HG03064 (cell line): ENCODE measurements around the gene CBFA2T3.

Experiments used
- ATAC-seq: cut with Tn5 transposase; IDR thresholded peaks from one replicate; pipeline ENCODE4 v1.9.1; 2021; ENCODE audit warnings: low read depth; ENCODE audit not compliant: unreplicated experiment

Gene CBFA2T3

DNA sequence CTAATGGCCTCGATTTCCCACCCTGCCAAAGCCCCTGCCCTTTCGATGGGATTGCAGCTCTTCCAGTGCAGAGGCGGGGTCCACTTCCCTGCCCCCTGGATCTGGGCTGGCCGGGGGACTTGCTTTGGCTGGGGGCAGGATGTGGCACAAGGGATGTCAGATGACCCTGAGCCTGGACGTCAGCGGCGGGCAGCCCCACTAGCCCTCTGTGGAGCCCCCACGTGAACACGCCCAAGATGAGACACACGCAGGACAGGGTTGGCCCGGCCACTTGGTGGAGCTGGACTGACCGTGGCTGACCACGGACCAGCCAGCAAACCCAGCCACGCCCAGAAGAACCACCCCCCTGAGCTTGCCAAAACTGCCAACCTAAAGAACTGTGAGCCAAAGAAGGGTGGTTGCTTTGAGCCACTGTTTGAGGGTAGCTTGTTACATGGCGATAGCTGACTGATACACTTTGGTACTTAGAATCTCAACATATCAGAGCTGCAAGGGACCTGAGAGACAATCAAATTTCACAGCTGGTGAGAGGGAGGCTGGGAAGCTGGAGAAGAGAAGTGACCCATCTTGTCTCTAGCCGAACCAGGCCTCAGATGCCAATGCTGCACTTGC lies 63.9 kb downstream of the CBFA2T3 start:
- ATAC-seq: no peak

DNA sequence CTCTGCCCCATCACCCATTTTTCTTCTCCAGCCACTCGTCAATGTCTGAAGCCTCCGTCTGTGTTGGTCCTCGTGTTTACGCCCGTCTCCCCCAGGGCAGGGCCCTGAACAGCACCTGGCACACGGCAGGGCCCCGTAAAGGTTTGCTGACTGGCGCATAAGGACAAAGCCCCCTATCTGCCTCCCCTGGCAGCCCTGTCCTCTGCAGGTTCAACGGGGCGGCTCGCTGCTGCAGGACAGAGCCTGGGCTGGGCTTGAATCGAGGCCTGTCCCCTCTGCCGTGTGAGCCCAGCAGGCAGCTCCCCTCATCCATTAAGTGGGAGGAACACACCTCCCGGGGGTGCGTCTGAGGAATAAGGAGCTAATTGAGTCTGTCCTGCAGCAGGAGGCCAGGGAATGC lies 64.5 kb downstream of the CBFA2T3 start:
- ATAC-seq: no peak

DNA sequence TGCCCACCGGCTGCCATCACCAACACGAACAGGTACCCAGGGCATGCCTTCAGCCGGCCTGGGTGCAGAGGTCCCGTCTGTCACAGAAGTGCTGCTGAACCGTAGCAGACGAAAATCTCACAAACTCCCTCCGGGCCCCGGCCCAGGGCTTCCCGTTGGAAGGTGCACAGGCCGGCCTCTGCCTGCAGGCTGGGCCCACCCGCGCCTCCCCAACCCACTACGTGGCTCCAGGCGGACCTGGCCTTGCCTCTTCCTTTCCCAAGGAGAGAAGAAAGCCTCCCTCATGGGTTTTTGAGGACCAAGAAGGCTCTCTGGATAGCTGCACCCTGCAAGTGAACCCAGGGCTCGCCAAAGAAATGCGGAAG lies 65.1 kb downstream of the CBFA2T3 start:
- ATAC-seq: no peak

DNA sequence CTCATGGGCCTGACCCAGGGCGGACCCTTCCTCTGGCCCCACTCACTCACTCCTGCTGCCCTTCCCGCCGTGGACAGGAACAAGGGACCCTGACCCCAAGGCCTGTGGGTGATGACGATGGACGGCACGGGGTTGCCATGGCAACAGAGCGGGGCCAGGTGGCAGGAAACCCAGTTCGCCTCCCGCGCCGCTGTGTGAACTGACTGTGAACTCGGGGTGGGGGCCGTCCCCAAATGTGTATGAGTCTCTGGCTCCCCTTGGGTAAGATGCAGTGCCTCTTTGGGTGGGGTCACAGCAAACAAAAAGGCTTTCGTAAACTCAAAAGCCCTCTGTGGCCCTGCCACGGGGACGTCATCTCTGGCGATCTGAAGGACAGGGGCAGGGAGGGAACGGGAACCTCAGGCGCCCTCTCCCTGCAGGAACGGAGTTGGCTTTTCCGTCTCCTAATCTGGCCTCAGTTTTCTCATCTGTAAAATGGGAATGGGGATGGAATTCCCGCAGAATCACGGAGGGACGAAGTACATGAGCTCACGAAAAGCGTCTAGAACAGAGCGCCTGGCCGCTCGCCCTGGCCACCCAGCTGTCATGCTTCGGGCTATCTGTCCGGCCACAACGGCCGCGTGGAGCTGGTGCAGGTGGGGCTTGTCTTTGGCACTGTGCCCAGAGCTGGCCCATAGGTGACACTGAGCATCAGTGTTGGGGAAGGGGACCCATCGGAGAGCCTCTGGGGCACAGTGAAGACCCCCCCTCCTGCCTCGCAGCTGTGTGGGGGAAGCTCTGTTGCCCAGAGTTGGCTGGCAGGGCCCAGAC lies 65.7 kb downstream of the CBFA2T3 start:
- no peak for ATAC-seq

DNA sequence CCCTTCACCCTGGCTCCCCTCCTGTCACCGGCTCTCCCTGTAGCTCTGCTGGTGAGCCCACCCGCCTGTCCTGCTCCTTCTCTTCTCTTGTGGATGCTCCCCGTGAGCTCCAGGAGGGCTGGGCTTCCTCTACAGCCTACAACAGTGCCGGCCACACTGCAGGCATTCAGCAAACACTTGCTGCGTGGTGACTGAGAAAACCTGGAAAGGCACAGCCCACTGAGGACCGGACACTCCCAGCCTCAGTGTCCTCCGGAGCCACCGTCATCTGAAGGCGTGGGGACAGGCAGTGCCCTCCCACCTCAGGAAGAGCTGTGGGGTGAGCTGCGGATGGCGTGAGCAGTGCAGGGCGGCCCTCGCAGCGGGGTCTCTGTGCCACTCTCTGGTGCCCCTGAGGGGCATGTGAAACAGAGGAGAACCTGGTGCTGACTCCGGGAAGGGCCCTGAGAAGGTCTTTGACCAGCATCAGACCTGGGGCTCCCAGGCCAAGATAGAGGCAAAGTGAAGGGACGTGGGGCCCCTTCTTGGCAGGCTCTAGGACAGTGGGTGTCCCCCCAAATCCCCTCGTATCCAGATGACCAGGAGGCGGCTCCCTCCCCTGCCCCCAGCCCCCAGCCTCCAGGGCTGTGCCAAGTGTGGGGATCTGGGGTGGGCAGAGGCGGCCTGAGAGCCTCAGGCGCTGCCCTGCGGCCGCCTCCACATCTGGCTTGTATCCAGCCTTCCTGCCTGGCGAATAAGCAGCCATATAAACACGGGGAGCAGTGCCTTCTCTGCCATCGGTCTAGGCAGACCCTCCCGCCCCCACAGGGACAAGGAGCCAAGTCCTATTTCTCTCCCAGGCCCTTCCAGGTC lies 66.5 kb downstream of the CBFA2T3 start:
- no peak for ATAC-seq

DNA sequence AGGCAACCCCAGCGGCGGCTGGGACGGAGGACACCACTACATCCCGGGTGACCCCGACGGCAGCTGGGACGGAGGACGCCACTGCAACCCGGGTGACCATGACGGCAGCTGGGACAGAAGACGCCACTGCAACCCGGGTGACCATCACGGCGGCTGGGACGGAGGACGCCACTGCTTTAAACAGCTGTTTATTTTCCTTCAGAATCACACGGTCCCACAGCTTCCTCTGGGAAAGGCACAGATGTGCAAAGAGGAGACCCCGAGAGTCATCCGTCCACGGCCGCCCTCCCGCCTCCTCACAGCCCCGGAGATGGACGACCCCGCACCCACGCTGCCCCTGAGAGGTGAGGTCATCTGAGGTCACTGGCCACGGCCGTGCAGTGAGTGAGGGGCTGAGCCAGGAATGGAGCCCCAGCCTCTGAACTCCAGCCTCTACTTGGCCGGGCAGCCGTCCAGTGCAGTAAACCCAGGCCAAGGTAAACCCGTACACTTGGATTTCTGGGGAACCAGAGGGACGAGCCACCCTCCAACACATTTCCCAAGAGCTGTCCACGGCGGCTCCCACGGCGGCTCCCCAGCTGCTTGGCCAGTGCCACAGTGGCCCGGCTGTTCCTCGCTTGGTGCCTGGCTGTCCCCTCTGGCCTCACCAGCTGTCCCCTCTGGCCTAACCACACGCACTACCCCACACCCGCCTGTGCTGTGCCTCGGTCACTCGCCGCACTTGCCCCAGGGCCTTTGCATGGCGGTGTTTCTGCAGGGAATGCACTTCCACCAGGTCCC lies 67.4 kb downstream of the CBFA2T3 start:
- no peak for ATAC-seq

DNA sequence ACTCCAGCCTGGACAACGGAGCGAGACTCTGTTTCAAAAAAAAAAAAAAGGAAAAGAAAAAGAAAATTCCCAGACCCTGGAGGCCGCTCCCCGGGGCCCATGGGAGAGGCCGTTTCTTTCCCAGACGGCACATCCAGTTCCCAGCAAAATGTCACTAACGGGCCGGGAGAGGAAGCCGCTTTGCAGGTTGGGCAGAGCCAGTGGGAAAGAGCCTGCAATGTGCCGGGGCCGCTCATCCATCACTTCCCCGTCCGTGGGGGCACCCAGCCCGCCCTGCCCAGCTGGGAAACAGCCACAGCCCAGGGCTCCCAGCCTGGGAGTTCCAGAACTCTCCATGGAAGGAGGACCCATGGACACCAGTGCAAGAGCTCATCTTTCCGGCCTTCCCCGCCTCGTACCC lies 68.7 kb downstream of the CBFA2T3 start:
- ATAC-seq: no peak

DNA sequence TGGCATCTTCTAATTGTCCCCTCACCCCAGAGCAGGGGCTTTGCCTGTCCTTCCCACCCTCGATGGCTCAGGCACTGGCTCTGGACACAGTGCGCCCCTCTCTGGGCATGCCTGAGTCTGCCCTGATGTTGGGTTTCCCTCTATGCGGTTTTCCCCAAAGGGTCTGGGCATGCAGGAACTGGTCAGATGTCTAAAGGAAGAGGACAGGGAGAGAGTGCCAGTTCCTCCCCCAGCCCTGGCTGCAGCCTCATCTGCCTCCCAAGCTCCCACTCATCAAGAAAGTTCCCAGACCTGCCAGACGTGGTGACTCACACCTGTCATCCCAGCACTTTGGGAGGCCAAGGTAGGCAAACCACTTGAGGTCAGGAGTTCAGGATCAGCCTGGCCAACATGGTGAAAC lies 69.2 kb downstream of the CBFA2T3 start:
- ATAC-seq: no peak

DNA sequence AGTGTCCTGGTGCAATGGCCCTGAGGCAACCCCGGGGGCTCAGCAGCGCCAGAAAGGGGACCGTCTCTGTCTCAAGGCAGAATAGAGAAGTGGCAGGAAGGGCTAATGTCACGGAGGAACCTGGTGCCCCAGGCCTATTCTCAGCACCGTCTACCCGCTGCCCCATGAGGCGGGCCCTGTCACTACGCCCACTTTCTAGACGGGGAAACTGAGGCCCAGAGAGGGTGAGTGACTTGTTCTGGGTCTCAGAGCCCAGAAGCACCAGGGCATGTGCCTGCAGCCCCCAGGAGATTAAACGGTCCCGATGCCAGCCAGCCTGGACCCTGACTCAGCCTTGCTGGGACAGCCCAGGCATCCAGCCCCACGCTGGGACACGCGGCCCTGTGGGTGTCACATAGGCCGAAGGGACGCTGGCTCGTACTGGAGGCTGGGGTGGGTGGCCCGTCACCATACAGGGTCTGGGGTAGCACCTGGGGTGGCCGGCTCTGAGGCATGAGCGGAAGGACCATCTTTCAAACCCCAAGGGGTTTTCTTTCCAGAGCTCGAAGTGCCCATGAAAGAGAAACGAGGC lies 70.4 kb downstream of the CBFA2T3 start:
- no peak for ATAC-seq

DNA sequence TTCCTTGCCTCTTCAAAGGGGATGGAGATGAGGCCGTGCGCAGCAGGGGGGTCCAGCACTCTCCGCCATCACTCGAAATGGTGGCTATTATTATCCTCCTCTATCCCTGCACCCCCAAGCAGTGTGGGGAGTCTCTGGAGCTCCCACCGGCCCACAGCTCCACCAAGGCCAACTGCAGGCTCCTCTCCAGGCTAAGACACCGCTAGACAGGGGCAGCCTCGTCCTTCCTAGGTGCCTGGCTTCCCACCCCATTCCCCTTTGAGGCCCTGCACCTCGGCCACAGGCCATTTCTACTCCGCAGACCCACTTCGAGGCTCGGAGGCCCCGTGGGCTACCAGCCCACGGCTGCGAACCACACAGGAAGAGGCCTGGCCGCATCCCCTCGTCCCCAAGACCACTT lies 71.0 kb downstream of the CBFA2T3 start:
- ATAC-seq: no peak

DNA sequence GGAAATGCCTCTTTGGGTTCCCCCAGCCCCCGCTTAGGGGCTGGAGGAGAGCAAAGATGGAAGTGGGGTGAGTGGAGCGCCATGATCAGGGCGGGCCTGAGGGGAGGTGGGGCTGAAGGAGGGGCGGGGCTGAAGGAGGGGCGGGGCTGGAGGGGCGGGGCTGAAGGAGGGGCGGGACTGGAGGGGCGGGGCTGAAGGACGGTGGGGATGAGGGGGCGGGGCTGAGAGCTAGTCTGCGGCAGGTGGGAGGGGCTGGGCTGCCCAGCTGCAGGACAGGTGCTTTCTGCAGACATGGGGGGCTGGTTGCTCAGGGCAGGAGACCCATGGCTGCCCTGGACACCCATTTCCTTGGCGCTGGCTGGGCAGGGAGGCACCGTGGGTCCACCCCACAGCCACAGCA lies 71.4 kb downstream of the CBFA2T3 start:
- ATAC-seq: no peak

DNA sequence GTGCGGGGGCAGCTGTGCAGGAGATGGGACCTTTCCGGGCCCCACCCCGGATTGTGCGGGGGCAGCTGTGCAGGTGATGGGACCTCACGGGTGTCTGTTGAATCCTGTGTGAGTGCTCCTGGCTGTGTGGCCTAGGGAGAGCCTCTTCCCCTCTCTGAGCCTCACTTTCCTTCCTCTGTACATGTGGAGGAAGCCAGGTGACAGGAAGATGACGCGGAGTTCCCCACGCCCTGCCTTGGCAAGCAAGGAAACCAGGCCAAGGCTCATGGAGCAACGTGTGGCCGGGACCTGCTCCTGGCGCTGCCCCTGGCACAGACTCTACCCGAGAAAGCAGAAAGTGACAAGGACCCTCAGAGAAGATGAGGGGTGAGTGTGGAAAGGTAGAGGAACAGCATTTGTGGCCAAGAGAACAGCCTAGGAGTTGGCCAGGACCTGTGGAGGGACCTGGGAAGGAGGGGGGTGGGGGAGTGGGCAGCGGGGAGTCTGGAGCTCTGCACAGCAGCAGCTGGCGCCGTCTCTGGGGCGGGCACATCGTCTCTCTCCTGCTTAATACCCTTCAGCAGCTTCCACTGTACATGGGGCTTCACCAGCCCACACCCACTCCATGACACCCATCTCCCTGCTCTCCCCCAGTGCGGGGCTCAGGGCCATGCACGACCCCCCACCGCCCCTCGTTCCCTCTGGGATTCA lies 72.2 kb downstream of the CBFA2T3 start:
- no peak for ATAC-seq

DNA sequence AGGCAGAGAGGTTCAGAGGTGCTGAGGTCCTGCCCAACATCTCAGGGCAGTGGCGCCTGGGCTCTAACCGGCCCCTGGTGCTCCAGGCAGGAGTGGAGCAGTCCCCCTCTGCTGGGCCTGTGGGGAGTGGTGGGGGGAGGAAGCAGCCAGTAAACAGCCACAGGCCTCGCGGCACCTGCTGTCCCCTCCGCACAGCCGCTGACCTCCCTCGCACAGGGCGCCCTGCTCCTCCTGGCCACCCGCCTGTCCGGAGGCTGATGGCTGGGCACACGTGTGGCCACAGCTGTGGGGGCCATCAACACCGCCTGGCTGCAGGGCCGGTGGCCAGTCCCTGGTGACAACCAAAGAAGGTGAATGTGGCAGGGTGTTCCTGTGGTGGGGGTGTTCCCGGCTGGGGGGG lies 73.7 kb downstream of the CBFA2T3 start:
- no peak for ATAC-seq

DNA sequence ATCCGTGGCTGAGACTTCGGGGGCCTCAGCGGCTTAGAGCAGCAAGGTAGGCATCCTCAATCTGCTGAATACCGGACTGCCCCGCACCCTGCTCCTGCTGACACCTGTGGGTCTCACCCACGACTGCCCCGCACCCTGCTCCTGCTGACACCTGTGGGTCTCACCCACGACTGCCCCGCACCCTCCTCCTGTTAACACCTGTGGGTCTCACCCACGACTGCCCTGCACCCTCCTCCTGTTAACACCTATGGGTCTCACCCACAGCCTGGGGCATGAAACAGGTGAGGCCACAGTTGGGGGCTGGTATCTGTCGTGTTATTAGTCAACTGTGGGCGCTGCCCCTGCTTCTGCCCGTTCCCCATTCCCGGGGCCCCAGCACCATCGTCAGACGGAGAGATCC lies 74.3 kb downstream of the CBFA2T3 start:
- no peak for ATAC-seq

DNA sequence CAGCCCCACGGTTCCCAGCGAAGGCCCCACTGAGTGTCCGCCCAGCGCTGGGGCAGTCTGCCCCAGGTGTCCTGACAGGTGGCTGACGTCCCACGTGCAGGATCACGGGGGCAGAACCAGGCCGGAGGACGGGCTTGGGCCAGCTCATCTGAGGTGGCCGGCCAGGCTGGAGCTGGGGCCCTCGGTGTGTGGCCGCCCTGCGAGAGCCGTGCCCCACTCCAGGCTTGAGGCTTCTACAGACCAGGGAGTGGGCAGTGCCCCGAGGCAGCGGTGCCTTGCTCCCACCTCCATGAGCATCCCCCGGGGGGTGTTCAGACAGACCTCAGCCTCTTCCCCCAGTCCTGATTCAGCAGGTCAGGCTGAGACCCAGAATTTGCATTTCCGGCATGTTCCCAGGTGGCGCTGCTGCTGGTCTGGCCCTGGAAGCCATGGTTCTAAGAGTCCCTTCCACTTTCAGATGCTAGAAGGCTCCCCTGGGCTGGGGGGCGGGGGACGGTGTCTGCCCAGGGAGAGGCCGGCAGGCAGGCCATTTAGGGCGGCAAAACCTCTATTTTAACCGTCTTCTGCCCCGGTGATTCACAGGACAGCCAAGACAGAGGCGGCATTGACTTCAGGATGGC lies 75.2 kb downstream of the CBFA2T3 start:
- no peak for ATAC-seq

DNA sequence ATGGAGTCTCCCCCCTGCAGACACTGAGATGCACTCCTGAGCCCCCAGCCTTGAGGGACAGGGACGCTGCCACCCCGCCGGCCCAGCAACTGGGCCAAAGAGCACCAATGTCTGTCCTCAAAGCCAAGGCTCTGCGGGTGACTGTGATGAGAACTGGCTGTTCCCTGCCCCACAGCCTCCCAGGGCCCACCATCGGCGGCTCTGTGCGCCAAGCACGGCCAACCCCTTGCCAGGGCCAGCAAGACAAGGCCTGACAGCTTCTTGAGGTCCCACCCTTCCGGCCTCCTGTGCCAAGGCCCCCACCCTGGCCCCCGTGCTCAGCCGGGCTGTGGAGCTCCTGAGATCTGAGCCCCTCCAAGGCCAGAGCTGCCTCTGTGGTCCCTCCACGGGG lies 76.3 kb downstream of the CBFA2T3 start:
- ATAC-seq: no peak

DNA sequence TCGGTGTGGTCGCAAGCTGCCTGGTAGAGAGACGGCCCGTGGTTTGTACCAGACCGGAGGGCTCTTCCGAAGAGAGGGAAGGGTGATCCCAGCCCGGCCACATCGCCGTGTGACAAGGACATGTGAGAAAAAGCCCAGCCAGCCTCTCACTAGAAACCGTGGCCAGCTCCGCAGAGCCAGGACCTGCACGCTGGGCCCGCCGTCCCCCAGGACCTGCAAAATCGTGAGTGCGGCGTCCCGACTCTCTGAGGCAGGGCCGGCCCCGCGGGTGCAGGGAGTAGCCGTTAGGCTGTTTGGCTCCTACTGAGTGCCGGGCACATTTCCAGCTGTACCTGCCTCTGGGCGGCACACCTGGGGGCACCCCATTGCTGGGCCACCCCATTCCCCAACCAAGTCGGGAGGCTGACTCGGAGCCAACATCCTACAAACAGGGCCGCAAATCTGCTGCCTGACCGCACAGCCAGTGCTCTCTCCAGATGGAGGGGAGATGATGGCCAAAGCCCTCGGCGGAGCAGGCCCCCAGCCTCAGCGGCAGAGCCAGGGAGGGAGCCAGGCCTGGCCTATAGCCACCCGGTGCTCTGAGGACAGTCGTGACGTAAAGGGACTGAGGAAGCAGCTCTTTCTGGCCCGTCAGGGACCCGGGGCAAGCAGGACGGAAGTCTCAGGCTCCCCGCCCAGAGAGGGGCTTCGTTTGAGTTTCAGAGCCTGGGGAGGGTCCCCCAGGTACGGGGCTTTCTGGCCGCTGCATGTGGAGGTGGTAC lies 76.9 kb downstream of the CBFA2T3 start:
- no peak for ATAC-seq

DNA sequence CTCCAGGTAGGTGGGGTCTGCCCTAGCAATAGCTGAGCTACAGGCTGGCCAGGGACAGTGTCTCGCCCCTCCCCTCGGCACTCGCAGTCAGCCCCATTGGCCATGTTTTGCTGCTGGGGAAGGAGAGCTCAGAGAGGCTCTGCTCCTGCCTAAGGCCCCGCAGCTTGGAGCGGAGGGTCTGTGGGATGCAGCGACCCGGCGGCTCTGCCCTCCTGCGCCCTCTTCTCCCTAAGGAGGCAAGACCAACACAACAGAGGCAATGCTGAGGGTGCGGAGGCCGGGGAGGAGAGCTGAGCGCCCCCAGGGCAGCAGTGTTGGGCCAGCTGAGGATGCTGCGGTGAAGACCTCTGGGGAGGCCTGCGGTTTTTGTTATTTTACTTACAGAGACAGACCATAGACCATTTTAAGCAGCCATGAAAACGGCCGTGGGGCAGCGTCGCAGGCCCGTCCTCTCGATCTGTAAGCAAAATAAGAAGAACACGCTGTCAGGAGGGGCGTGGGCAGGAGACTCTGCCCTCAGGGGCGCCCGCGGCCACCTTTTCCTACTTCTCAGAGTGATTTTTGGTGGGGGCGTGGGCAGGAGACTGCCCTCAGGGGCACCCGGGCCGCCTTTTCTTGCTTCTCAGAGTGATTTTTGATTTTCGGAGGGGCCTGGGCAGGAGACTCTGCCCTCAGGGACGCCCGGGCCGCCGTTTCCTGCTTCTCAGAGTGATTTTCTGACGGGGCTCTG lies 79.1 kb downstream of the CBFA2T3 start:
- ATAC-seq: no peak
